HepG2 (cell line): ENCODE results near the gene GPR173. TPM values are rescaled to one million over a fixed set of nuclear protein-coding genes. Genes with fewer than 3 reads are reported as not detected.

Experiments
- CEBPB ChIP-seq: IDR thresholded peaks from 2 replicates; pipeline ENCODE4 v1.6.1; 2011; ENCODE audit warnings: low read depth, low read length, improper control_type of control experiment, borderline replicate concordance
- CREM ChIP-seq, 2 experiments: sonication (generic) in 1 of 2; formaldehyde crosslinking in 1 of 2; IDR thresholded peaks; 2 replicates each; pipeline versions ENCODE4 v1.4.0 to v1.6.1; 2016 to 2020; ENCODE audit warnings: antibody characterized with exemption in 1 of 2, mild to moderate bottlenecking in 1 of 2, missing genetic modification reagents in 1 of 2
- DMAP1 ChIP-seq: IDR thresholded peaks from 2 replicates; pipeline ENCODE4 v1.6.1; 2016
- ERF ChIP-seq: IDR thresholded peaks from 2 replicates; pipeline ENCODE4 v1.6.1; 2018; ENCODE audit warnings: missing biosample characterization, missing genetic modification reagents
- FOXA1 ChIP-seq, 2 experiments: fragments of 450-650 bp in 1 of 2; sonication (generic) in 1 of 2; formaldehyde crosslinking in 1 of 2; IDR thresholded peaks; 2 replicates each; pipeline versions ENCODE4 v1.4.0 to v1.6.1; 2016 to 2020; ENCODE audit warnings: missing genetic modification reagents in 1 of 2
- KDM3A ChIP-seq: IDR thresholded peaks from 2 replicates; pipeline ENCODE4 v1.6.1; 2018; ENCODE audit warnings: low read depth, missing compliant biosample characterization
- KDM5B ChIP-seq: sonication (generic); formaldehyde crosslinking; IDR thresholded peaks from 2 replicates; pipeline ENCODE4 v1.4.0; 2020; ENCODE audit warnings: missing genetic modification reagents, mild to moderate bottlenecking, borderline replicate concordance
- MAFF ChIP-seq: IDR thresholded peaks from 2 replicates; pipeline ENCODE4 v1.6.1; 2011; ENCODE audit warnings: low read depth, low read length, improper control_type of control experiment
- NFRKB ChIP-seq: fragments of 450-650 bp; IDR thresholded peaks from 2 replicates; pipeline ENCODE4 v1.6.1; 2017
- RORA ChIP-seq: sonication (generic); formaldehyde crosslinking; IDR thresholded peaks from 2 replicates; pipeline ENCODE4 v1.5.0; 2020; ENCODE audit warnings: mild to moderate bottlenecking, missing genetic modification reagents, moderate library complexity
- SOX6 ChIP-seq, 2 experiments: fragments of 450-650 bp in 1 of 2; sonication (generic) in 1 of 2; formaldehyde crosslinking in 1 of 2; IDR thresholded peaks; 2 replicates each; pipeline versions ENCODE4 v1.4.0 to v1.6.1; 2017 to 2020; ENCODE audit warnings: antibody characterized with exemption in 1 of 2, mild to moderate bottlenecking in 1 of 2, missing genetic modification reagents in 1 of 2
- ZBED4 ChIP-seq: sonication (generic); formaldehyde crosslinking; IDR thresholded peaks from 2 replicates; pipeline ENCODE4 v1.4.0; 2020; ENCODE audit warnings: missing genetic modification reagents, borderline replicate concordance
- ZNF280B ChIP-seq: sonication (generic); formaldehyde crosslinking; IDR thresholded peaks from 2 replicates; pipeline ENCODE4 v1.5.0; 2020; ENCODE audit warnings: missing genetic modification reagents, mild to moderate bottlenecking, borderline replicate concordance
- ZNF501 ChIP-seq: sonication (generic); formaldehyde crosslinking; IDR thresholded peaks from 2 replicates; pipeline ENCODE4 v1.5.1; 2020; ENCODE audit warnings: mild to moderate bottlenecking, moderate library complexity, missing genetic modification reagents
- ZNF552 ChIP-seq: sonication (generic); formaldehyde crosslinking; IDR thresholded peaks from 2 replicates; pipeline ENCODE4 v1.9.0; 2022; ENCODE audit warnings: missing genetic modification reagents, mild to moderate bottlenecking, borderline replicate concordance
- ZNF616 ChIP-seq: sonication (generic); formaldehyde crosslinking; IDR thresholded peaks from 2 replicates; pipeline ENCODE4 v1.5.0; 2020; ENCODE audit warnings: low read depth, mild to moderate bottlenecking, missing genetic modification reagents
- ZNF773 ChIP-seq: sonication (generic); formaldehyde crosslinking; IDR thresholded peaks from 2 replicates; pipeline ENCODE4 v1.4.0; 2020; ENCODE audit warnings: missing genetic modification reagents, borderline replicate concordance
- polyA plus RNA-seq, 8 experiments: library from polyadenylated mRNA; depleted of rRNA in 3 of 8; stranded (reverse) in 7 of 8; unstranded in 1 of 8; fragments of >200 nt; fragmentation: Illumina TruSeq in 4 of 8; extraction: Trizol in 4 of 8; gene quantifications; 2 replicates each; pipeline versions ENCODE4 v1.2.1 to v1.2.3, GENCODE V29; 2011 to 2016; ENCODE audit warnings: low read depth in 4 of 8, missing spikeins in 1 of 8, mixed read lengths in 1 of 8; ENCODE audit not compliant: insufficient read depth in 1 of 8
- total RNA-seq, 5 experiments: library from RNA; depleted of rRNA; stranded (reverse); fragments of >200 nt; fragmentation: Illumina TruSeq; extraction: Trizol; gene quantifications; 2 replicates each; pipeline ENCODE4 v1.2.3, GENCODE V29; 2016; ENCODE audit warnings: low read depth in 1 of 5
- TF ChIP-seq, protein P1 (sequence below): IDR thresholded peaks from 2 replicates; pipeline ENCODE4 v1.6.1; 2016; ENCODE audit warnings: low read depth, borderline replicate concordance
- TF ChIP-seq, protein P2 (sequence below): sonication (generic); formaldehyde crosslinking; IDR thresholded peaks from 2 replicates; pipeline ENCODE4 v1.4.0; 2020; ENCODE audit warnings: missing genetic modification reagents, borderline replicate concordance

GPR173 gene
- total and polyA plus RNA-seq, 2 of the 13 experiments (the other 11 are each of a cell fraction or from before 2014, with no cell fraction given), result 0.04 TPM; not detected in 1

DNA sequence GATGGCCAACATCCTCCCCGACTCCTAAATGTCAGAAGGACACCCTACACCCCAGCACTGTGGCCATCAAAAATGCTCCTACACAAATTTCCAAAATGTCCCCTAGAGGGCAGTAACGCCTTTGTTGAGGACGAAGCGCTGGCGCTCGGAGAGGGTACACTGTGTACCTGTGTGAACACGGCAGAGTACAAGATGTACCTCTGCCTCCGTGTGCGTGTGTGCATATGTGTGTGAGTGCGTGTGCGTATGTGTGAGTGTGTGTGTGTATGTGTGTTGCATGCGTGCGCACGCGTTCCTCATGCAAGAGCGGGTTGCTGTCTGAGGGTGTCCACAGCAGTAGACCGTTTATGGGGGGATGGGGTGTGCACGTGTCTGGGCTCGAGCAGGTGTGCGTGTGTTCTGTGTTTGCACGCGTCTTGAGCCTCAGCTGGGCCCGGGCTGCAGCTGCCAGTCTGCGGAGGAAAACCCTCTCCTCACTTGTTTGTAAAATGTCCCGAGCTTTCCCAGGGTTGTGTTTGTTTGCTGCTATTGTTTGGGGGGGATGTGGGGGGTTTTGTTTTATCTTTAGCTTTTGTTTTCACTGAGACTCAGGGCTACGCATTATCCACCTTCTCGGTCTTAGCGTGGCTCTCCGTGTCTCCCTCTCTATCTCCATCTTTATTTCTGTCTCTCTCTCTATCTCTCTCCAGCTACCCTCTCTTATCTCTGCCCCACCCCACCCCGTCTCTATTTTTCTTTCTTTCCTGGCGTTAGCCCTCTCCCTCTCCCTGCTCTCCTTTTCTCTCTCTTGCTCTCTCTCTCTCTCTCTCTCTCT is 23.2 kb downstream of the GPR173 start (continued):
- TF ChIP-seq ZNF280B (CRISPR knock-in tag) (no peak), MAFF (no peak), KDM3A (no peak), ZNF501 (CRISPR knock-in tag) (no peak), RORA (CRISPR knock-in tag) (no peak), ERF (CRISPR knock-in tag) (no peak), DMAP1 (CRISPR knock-in tag) (0 out of 2 replicates have a peak, but pooled peaks have one; percentile 28), KDM5B (CRISPR knock-in tag) (no peak), SOX6 (IDR thresholded peaks at IDR 0.05) (no peak), SOX6 (CRISPR knock-in tag; IDR thresholded peaks at IDR 0.05) (no peak; the same call in 1 of the 2 replicates), ZNF552 (no peak), CEBPB (no peak), FOXA1 (IDR thresholded peaks at IDR 0.05) (no peak), FOXA1 (CRISPR knock-in tag; IDR thresholded peaks at IDR 0.05) (no peak), ZNF616 (no peak), CREM (IDR thresholded peaks at IDR 0.05) (no peak), CREM (CRISPR knock-in tag; IDR thresholded peaks at IDR 0.05) (no peak), ZBED4 (no peak), NFRKB (no peak), ZNF773 (no peak)
- TF ChIP-seq, protein P1, sequence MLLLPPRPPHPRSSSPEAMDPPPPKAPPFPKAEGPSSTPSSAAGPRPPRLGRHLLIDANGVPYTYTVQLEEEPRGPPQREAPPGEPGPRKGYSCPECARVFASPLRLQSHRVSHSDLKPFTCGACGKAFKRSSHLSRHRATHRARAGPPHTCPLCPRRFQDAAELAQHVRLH (CRISPR knock-in tag), result peak; percentile 36; the same call in 1 of the 2 replicates
- TF ChIP-seq, protein P2, sequence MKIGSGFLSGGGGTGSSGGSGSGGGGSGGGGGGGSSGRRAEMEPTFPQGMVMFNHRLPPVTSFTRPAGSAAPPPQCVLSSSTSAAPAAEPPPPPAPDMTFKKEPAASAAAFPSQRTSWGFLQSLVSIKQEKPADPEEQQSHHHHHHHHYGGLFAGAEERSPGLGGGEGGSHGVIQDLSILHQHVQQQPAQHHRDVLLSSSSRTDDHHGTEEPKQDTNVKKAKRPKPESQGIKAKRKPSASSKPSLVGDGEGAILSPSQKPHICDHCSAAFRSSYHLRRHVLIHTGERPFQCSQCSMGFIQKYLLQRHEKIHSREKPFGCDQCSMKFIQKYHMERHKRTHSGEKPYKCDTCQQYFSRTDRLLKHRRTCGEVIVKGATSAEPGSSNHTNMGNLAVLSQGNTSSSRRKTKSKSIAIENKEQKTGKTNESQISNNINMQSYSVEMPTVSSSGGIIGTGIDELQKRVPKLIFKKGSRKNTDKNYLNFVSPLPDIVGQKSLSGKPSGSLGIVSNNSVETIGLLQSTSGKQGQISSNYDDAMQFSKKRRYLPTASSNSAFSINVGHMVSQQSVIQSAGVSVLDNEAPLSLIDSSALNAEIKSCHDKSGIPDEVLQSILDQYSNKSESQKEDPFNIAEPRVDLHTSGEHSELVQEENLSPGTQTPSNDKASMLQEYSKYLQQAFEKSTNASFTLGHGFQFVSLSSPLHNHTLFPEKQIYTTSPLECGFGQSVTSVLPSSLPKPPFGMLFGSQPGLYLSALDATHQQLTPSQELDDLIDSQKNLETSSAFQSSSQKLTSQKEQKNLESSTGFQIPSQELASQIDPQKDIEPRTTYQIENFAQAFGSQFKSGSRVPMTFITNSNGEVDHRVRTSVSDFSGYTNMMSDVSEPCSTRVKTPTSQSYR (CRISPR knock-in tag), result peak; percentile 74
